Activated gamma-delta T cell treated with Interleukin-2 at 50 U/mL for 16 hours (primary cell): ENCODE results near the gene NR2E1.

Experiments used
- DNase-seq: peaks from one replicate; pipeline ENCODE4 v3.0.0-alpha.2; 2020

NR2E1 gene

DNA sequence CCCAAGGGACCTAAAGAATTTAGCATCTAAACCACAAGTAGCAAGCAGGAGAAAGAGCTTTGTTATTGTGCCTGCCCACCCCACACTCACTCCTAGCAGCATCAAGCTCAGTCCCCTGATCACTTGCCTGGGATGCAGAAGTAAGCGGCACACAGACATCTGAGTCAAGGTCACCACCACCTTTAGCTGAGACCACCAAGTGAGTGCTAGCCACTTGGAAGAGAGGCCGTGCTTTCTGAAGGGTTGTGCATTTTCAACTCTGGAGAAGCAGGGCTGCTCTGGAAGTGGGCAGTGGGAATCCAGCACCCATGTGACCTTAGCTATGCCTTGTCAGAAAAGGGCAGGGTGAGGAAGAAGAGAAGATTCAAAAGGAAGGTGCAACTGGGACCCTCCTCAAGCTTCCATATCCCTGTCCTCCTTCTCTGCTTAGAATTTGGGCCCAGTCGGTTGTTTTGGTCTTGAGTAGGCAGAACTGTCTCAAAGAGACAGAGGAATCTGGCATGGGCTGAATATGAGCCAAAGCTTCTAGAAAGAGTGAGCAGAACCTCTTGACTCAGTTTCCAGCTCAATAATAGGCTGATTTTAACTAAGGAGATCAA, 6.2 kb downstream of the NR2E1 start:
- DNase-seq: no peak

DNA sequence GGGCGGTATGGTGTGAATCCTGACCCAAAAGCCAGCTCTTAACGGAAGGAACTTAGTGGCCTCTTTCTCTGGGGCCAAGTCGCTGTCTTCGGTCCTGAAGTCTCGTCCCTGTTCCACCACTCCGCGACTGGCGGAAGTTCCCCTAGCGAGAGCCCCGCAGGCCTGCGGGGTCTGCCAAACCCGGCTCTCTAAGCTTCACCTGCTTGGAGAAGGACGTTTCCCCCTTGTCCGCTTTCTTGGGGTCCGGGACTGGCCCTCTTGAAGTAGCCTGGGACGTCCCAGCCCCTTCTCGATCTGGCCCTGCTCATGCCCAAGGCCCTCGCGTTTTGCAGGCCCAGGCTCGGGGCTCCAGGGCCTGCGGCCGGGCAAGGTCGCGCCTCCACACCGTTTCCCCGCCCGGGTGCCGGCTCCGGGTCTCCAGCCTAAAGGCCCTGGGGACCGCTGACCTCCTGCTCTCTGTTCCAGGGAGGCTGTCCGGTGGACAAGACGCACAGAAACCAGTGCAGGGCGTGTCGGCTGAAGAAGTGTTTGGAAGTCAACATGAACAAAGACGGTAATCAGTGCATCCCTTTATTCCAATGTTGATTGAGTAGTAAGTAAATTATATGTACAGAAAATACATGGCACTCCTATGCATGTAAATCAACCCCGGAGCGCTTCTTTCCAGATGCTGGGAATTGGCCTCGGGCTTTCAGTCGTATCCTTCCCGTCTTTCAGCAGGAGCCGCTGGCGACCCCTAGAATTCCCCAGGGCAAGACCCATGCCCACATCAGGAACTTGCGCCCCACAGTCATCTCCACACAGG, 8.8 kb downstream of the NR2E1 start:
- DNase-seq: peak; percentile 30

DNA sequence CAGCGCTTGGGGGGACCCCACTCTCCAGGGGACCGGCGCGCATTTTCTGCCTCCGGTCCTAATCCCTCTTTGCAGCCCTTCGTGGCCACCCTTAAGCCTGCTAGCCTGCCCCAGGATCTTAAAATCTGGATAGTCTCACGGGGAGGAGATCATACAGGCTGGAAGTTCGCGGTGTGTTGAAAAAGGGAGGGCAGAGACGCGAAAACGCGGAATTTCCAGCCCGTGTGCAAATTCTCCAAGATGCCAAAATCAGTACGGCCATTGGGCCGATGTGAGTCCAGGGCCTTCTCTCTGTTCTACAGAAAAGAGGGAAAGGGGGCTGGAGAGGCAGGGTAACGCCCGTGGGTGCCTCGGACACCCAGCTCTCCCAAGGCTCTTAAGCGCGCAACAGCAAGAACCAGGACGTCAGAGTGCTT, 9.4 kb downstream of the NR2E1 start:
- DNase-seq: no peak

DNA sequence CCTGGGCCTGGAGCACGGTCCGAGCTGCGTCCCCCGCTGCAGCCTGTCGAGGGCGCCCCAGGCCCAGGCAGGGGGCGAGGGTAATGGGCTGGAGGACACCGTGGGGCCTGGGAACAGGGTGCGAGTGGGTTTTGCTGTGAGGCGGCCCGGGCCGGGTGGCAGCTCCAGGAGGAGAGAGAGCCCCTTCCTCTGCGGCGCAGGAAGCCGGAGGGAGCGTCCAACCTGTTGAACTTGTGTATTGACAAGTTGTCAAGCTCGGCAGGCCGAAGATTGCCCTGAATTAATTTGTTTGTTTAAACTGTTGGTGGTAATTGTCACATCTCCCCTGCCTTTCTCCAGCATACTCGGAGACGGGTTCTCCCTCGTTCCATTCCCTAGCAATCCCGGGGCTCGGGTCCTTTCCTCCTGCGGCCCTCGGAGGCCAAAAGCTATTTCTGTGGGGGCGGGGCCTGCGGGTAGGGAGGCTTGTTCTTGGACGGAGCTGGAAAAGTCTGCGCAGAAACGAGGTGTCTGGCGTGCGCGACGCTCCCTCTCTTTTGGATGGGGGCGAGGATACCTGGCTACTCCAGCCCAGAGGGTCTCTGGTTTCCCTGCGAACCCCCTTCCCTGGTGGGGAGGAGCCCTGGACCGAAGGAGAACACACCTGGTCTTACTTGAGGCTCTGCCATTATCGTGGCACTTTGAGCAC, 9.9 kb downstream of the NR2E1 start:
- DNase-seq: no peak

DNA sequence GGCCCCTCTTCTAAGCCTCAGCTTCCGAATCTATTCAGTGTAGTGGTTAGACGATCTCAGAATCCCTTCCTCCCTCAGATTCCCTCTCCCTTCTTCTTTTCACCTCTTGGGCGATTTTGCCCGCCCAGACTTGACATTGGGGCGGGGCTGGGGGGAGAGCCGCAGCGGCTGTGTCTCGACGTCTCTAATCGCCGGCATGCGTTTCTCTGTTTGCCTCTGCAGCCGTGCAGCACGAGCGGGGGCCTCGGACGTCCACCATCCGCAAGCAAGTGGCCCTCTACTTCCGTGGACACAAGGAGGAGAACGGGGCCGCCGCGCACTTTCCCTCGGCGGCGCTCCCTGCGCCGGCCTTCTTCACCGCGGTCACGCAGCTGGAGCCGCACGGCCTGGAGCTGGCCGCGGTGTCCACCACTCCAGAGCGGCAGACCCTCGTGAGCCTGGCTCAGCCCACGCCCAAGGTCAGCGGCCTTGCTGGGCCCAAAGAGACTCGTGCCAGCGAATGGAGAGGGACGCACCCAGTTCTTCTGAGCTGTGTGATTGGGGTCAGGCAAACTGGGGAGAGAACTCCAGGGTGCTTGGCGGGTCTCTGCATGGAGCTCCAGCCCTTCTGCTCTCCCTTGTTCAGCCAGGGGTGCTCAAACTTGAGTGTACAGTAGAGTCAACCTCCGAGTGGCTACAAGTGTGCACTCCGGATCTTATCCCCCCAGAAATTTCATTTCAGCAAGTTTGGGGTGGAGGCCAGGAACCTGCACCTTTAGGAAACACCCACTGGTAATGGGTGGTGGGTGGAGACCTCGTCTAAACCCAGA, 10.7 kb downstream of the NR2E1 start:
- DNase-seq: no peak

- no peak for DNase-seq
Observed at GRCh38 chr6:108179741-108180140, 13.9 kb downstream of the NR2E1 start.

DNA sequence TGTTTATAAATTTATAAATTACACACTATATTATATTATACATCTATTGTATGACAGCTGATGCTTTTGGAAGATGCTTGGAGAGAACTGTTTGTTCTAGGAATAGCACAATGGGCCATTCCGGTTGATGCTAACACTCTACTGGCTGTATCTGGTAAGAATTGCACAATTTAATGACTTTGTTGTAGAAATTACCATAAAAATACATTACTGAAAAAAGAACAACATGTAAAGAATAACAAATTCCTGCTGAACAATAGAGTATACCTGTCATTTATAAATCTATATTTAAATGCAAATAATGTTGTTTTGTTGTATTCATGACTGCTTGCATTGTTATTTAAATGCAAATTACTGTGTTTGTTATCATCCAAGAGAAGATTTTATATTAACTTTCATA, 14.4 kb downstream of the NR2E1 start:
- no peak for DNase-seq

DNA sequence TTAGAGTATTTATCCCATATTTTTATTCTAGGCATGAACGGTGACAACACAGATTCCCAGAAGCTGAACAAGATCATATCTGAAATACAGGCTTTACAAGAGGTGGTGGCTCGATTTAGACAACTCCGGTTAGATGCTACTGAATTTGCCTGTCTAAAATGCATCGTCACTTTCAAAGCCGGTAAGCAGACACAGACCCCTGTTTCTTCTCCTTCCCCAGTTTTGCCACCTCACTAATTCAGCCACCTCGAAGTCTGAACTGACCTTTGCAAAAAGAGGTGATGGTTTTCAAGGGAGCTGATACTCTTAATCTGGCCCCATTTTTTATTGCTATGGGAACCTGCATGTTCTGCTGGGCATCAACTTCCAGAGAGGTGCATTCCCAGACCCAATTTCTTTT, 15.0 kb downstream of the NR2E1 start:
- no peak for DNase-seq

DNA sequence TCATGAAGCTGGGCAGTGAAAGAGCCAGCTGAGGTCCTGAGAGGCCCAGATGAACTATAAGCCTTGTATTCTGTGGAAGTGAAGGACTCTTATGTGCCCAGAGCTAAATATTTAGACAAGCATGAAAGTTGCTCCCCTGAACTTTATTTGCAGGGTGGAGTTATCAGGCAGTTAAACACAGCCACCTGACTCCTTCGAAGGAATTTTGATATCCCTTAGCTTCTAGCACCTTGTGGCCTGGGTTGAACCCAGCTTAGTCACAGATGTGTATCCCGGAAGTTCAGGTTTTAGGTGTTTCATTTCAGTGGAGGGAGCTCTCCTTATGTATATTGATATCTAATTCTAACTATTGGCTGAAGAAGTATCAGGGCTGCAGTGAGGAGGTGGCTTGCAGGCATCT, 20.4 kb downstream of the NR2E1 start:
- no peak for DNase-seq

DNA sequence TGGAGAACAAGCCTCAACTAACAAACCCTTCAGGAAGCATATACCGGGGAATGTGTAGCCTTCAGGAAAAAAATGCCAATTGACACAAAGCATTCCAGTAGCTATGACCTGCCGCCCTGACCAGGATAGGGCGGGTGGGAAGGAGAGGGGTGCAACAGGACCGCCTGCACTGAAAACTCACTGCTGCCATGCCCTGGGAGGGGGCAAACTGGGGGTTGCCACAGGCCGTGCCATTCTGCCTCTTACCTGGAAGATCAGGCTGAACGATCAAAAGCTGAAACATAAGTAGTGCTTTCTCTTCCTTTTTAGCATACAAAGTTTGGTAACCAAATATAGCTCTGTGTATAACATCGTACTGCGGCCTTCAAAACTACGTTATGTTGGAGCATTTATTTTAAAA, 21.7 kb downstream of the NR2E1 start:
- no peak for DNase-seq

- no peak for DNase-seq
Observed at GRCh38 chr6:108193131-108193530, 27.3 kb downstream of the NR2E1 start.

DNA sequence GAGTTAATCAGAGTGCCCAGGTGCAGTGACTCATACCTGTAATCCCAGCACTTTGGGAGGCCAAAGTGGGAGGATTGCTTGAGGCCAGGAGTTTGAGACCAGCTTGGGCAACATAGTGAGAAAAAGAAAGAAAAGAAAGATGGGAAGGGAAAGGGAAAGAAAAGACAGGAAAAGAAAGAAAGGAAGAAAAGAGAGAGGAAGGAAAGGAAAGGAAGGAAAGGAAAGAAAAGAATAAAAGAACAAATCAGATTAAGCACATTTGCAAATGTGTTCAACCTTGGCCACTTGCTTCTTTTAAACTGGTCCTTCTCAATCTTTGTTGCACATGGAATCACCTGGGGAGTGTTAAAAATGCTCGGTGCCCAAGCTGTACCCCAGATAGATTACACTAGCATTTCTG, 28.0 kb downstream of the NR2E1 start:
- DNase-seq: no peak

DNA sequence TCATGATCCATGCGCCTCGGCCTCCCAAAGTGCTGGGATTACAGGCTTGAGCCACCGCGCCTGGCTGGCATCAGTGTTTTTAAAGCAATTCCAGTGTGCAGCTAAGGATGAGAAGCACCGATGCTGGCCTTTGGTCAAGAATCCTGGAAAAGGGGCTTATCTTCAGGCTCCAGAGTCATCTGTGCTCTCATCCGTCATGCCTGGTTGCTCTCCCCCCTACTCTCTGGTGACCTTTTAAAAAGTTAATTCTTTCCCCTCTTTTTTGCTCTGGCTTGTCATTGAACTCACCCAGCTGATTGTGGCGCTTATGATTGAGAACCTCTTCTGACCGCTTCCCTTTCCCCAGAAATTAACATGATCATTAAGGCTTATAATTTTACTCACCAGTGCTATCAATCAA, 28.7 kb downstream of the NR2E1 start:
- DNase-seq: no peak

- no peak for DNase-seq
Observed at GRCh38 chr6:108195209-108195608, 29.4 kb downstream of the NR2E1 start.

DNA sequence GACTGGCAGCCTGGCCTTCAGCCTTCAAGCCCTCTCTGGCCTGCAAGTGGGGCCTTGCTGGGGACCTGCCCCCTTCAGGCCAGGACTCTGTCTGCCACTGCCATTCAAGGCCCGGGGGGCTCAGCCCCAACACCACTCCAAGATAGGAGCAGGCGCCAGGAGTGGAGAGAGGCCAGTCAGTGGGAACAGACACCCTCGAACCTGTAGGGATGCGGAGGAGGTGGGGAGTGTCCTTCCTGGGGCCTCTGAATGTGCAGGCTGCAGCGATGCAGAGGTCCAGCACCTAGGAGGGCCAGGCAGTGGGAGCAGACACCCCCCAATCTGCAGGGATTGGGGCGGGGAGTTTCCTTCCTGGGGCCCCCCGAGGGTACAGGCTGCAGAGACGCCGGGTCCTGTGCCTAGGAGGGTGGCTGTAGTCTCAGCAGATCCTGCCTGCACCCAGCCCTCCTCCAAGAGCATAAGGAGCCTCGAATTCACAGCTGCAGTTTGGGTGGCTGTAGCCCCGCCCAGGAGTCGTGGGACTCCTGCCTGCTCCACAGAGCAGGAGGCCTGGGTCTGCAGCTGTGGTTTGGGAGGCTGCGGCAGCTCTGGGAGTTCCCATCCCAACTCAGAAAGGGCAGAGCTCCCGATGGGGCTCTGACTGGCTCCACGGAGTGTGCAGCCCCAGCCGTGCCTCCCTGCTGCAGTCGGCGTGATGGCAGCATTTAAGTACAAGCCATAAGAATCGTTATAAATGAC, 33.1 kb downstream of the NR2E1 start:
- no peak for DNase-seq

GRCh38 chr6:108200186-108200585, 34.4 kb downstream of the NR2E1 start:
- no peak for DNase-seq

DNA sequence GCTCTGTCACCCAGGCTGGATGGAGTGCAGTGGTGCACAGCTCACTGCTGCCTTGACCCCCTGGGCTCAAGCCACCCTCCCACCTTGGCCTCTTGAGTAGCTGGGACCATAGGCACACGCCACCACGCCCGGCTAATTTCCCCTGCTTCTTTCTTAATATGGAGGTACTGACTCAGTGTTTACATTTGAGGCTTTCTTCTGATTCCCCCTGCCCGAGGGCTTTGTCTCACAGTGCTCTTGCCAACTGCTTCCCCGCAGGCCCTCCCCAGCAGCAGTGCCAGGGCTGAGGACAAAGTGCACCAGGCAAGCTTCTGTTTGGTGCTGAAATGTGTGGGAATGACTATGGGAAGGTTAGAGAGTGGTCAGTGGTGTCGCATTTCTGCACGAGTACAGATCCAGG, 34.8 kb downstream of the NR2E1 start:
- DNase-seq: no peak

DNA sequence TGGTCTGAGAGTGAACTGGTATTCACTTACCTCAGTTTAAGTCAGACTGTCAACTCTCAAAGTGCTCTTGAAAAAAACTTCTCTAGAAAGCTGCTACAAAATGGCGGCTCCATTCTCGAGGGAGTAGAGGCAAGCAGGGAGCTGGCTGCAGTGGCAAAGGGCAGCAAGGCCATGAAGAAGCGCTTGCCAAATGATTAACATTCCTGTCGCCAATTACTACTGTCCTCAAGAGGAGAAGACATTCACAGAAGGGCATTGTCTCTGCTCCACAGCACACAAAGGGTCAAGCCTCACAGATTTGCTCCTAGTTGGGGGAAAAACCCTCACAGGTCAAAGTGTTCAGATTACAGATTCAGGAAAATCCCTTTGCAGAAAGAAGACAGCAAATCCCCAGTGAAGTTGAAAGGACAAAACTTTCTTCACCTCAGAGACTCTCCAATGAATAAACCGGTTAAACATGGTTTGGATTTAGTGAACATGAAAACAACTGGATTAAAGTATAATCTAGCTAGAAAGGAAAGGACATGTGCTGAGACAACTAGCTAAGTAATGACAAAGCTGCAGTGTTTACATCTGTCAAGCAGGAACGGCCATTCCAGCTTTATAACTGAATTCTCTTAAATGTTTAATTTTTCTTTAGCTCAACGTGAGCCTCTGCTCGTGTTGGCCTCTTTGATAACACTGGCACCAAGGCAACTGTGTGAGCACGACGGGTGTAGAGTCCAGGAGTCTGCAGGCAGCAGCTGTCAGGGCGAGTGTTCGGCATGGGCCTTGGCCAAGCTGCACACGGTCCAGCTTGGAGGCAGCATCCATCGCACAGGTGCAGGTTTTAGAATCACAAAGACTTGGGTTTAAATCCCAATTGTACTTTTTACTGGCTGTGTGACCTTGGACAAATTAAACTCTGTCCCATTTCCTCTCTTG, 37.6 kb downstream of the NR2E1 start:
- DNase-seq: no peak

GRCh38 chr6:108207013-108207412, 41.2 kb downstream of the NR2E1 start:
- DNase-seq: no peak

GRCh38 chr6:108209738-108210137, 43.9 kb downstream of the NR2E1 start:
- no peak for DNase-seq

DNA sequence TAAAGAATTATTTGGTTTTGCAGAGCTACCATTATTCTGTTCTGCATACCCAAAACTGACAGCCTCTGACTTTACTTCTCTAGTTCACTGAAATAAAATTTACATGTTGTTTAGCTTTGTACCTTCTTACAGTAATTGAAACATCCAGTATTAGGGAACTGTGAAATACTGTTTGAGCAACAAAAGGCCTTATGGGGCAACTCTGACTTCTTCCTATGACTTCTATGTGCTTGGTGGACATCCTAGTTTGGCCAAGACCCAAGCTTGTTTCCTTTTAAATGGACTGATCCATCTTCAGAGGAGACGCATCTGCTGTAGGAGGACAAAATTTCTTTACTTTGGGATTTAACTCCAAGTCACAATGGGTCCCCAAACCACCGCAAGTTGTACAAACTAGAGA, 44.7 kb downstream of the NR2E1 start:
- no peak for DNase-seq

DNA sequence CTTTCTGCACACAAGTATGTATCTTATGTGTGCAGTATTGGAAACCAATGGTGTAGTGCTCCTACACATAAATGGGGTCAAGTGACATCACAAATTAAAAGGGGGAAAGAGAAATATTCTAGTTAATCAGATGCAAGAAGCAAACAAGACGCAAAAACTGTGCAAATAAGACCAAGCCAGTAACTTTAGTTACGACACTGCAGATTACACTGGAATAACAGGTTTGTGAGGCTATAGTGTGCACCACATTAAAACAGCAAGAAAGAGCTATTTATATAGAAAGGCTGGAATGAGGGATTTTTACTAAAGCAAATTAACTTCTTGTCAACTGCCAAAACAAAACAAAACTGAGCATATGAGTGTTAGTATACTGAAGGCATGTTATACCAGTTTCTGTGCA, 45.8 kb downstream of the NR2E1 start:
- DNase-seq: no peak
